Measurements from ENCODE around the gene KDM8. TPM values are rescaled to one million over a fixed set of nuclear protein-coding genes. Genes with fewer than 3 reads are reported as not detected.
"Not testable (repeated sequence)": the region's sequence is repeated elsewhere in the genome, so short reads cannot be mapped to it uniquely, and the experiment has no call there.

Gene KDM8
- total and polyA plus RNA-seq, 2 donors (not counting 1 experiment from before 2014, with no cell fraction given) = 7.5 to 37.4 TPM

- peak overlapping the region in 1 of 2 donors; percentile 25 for H3K27ac ChIP-seq (ENCODE audit: low read length in 2 of 2)
- no peak overlapping the region for H2AFZ ChIP-seq (ENCODE audit: insufficient read depth, low read depth, low read length, poor library complexity, severe bottlenecking)
- H4K20me1 ChIP-seq (ENCODE audit: control insufficient read depth, insufficient read depth, low read length, poor library complexity, severe bottlenecking) = no peaks in the 10 kb centered on the region
- POLR2A ChIA-PET = interaction anchor here (1.1 to 1.8 kb wide), 7 partner anchors 18 to 251 kb away, joined by 3 to 8 read pairs (median 6); no protein-coding TSS in a partner anchor
- Mint-ChIP-seq H3K4me3 (peak overlapping the region; percentile 82), H3K9me3 (ENCODE audit: insufficient read depth) (peaks cover 6% of the 10 kb centered on the region), H3K27me3 (no peaks in the 10 kb centered on the region), H3K27ac (peak overlapping the region; percentile 95), H3K4me1 (peaks cover 62% of the 10 kb centered on the region)
- no peak for TF ChIP-seq EZH2 (IDR thresholded peaks at IDR 0.05; ENCODE audit: borderline replicate concordance, insufficient read depth, low read depth, low read length, poor library complexity, severe bottlenecking)
- DNase-seq = peak; percentile 55
- CTCF ChIA-PET = interaction anchor here (0.7 to 4.1 kb wide), 15 partner anchors 13 to 229 kb away, joined by 3 to 47 read pairs (median 4); no protein-coding TSS in a partner anchor
- H3K79me2 ChIP-seq (ENCODE audit: control insufficient read depth, insufficient read depth, low read length) = peaks cover 4% of the 10 kb centered on the region
- H3K27me3 ChIP-seq (replicated peaks in 1 of 4; ENCODE audit: control extremely low read depth in 1 of 4, control insufficient read depth in 3 of 4, insufficient read depth in 4 of 4, low read length in 3 of 4) = no peaks in the 10 kb centered on the region
- peaks cover 34 to 45% of the 10 kb centered on the region in 2 donors for H3K4me1 ChIP-seq (ENCODE audit: control insufficient read depth in 2 of 2, insufficient read depth in 2 of 2, low read length in 2 of 2)
- peaks cover 0 to 12% (median 4%) of the 10 kb centered on the region in 3 donors for H3K9me3 ChIP-seq (ENCODE audit: control extremely low read depth in 1 of 3, control insufficient read depth in 2 of 3, insufficient read depth in 1 of 3, low read length in 2 of 3)
- ATAC-seq (ENCODE audit: low read depth) = no peak
- intact Hi-C loops (cut with micrococcal nuclease) = loop anchor here (1.0 kb wide), 3 partner anchors 33 to 168 kb away; partner anchors contain the start of gene NSMCE1
- no peak overlapping the region for H3K4me3 ChIP-seq (ENCODE audit: control extremely low read depth in 1 of 5, extremely low read depth in 1 of 5, insufficient read depth in 1 of 5, low read depth in 2 of 5, low read length in 4 of 5)
- no peaks in the 10 kb centered on the region for H3K36me3 ChIP-seq (replicated peaks in 1 of 2; ENCODE audit: control extremely low read depth in 1 of 2, control insufficient read depth in 1 of 2, extremely low read depth in 1 of 2, insufficient read depth in 2 of 2, low read length in 1 of 2)
- WGBS (ENCODE audit: insufficient coverage) = 0% methylated on average over 2 of the region's 3 CpGs
- H3K9ac ChIP-seq (ENCODE audit: low read length) = peak overlapping the region; percentile 10
- peak overlapping the region; percentile 82 for H3K4me2 ChIP-seq (replicated peaks; ENCODE audit: low read depth, low read length, poor library complexity, severe bottlenecking)
Measured at GRCh38 chr16:27199235-27199586, 4.1 kb upstream of the KDM8 start.

GRCh38 chr16:27199736-27200135 is 3.6 kb upstream of the KDM8 start:
- ATAC-seq (ENCODE audit: low read depth) = peak; percentile 12
- Histone ChIP-seq H3K27me3 (replicated peaks in 1 of 4; ENCODE audit: control extremely low read depth in 1 of 4, control insufficient read depth in 3 of 4, insufficient read depth in 4 of 4, low read length in 3 of 4) (no peaks in the 10 kb centered on the region), H3K4me1 (ENCODE audit: control insufficient read depth in 2 of 2, insufficient read depth in 2 of 2, low read length in 2 of 2) (peaks cover 39 to 50% of the 10 kb centered on the region in 2 donors), H4K20me1 (ENCODE audit: control insufficient read depth, insufficient read depth, low read length, poor library complexity, severe bottlenecking) (no peaks in the 10 kb centered on the region), H3K9me3 (ENCODE audit: control extremely low read depth in 1 of 3, control insufficient read depth in 2 of 3, insufficient read depth in 1 of 3, low read length in 2 of 3) (peaks cover 0 to 8% (median 4%) of the 10 kb centered on the region in 3 donors), H3K79me2 (ENCODE audit: control insufficient read depth, insufficient read depth, low read length) (peaks cover 9% of the 10 kb centered on the region), H3K4me3 (ENCODE audit: control extremely low read depth in 1 of 5, extremely low read depth in 1 of 5, insufficient read depth in 1 of 5, low read depth in 2 of 5, low read length in 4 of 5) (peak overlapping the region in 2 of 5 experiments; percentile 15 to 41), H3K9ac (ENCODE audit: low read length) (peak overlapping the region; percentile 39), H3K36me3 (replicated peaks in 1 of 2; ENCODE audit: control extremely low read depth in 1 of 2, control insufficient read depth in 1 of 2, extremely low read depth in 1 of 2, insufficient read depth in 2 of 2, low read length in 1 of 2) (no peaks in the 10 kb centered on the region), H3K27ac (ENCODE audit: low read length in 2 of 2) (peak overlapping the region; percentile 63 to 68), H2AFZ (ENCODE audit: insufficient read depth, low read depth, low read length, poor library complexity, severe bottlenecking) (no peak overlapping the region), H3K4me2 (replicated peaks; ENCODE audit: low read depth, low read length, poor library complexity, severe bottlenecking) (peak overlapping the region; percentile 82)
- peak overlapping the region; percentile 95 for H3K27ac Mint-ChIP-seq
- intact Hi-C loops (cut with micrococcal nuclease) = loop anchor here (1.0 kb wide), 3 partner anchors 33 to 168 kb away; partner anchors contain the start of gene NSMCE1
- DNase-seq = peak; percentile 81
- peaks cover 66% of the 10 kb centered on the region for H3K4me1 Mint-ChIP-seq
- H3K4me3 Mint-ChIP-seq = peak overlapping the region; percentile 82
- POLR2A ChIA-PET = interaction anchor here (1.1 to 1.8 kb wide), 7 partner anchors 18 to 250 kb away, joined by 3 to 8 read pairs (median 6); no protein-coding TSS in a partner anchor
- WGBS (ENCODE audit: insufficient coverage) = no CpG with 5 or more reads among the region's 1 CpG
- peaks cover 3% of the 10 kb centered on the region for H3K9me3 Mint-ChIP-seq (ENCODE audit: insufficient read depth)
- TF ChIP-seq EZH2 (IDR thresholded peaks at IDR 0.05; ENCODE audit: borderline replicate concordance, insufficient read depth, low read depth, low read length, poor library complexity, severe bottlenecking) (no peak), CTCF (IDR thresholded peaks at IDR 0.05) (no peak)
- CTCF ChIA-PET = interaction anchor here (0.8 to 4.1 kb wide), 13 partner anchors 14 to 229 kb away, joined by 3 to 47 read pairs (median 4); no protein-coding TSS in a partner anchor
- H3K27me3 Mint-ChIP-seq = no peaks in the 10 kb centered on the region

- ATAC-seq (ENCODE audit: low read depth); H3K27ac ChIP-seq (ENCODE audit: low read length in 2 of 2); H4K20me1 ChIP-seq (ENCODE audit: control insufficient read depth, insufficient read depth, low read length, poor library complexity, severe bottlenecking); H3K4me3 ChIP-seq (ENCODE audit: control extremely low read depth in 1 of 5, extremely low read depth in 1 of 5, insufficient read depth in 1 of 5, low read depth in 2 of 5, low read length in 4 of 5); H3K27me3 ChIP-seq (replicated peaks in 1 of 4; ENCODE audit: control extremely low read depth in 1 of 4, control insufficient read depth in 3 of 4, insufficient read depth in 4 of 4, low read length in 3 of 4); intact Hi-C loops (cut with micrococcal nuclease); H3K9me3 ChIP-seq (ENCODE audit: control extremely low read depth in 1 of 3, control insufficient read depth in 2 of 3, insufficient read depth in 1 of 3, low read length in 2 of 3); H3K27me3 Mint-ChIP-seq; H3K4me2 ChIP-seq (replicated peaks; ENCODE audit: low read depth, low read length, poor library complexity, severe bottlenecking); H3K9ac ChIP-seq (ENCODE audit: low read length); CTCF ChIA-PET; POLR2A ChIA-PET; H3K9me3 Mint-ChIP-seq (ENCODE audit: insufficient read depth); H2AFZ ChIP-seq (ENCODE audit: insufficient read depth, low read depth, low read length, poor library complexity, severe bottlenecking); DNase-seq; H3K36me3 ChIP-seq (replicated peaks in 1 of 2; ENCODE audit: control extremely low read depth in 1 of 2, control insufficient read depth in 1 of 2, extremely low read depth in 1 of 2, insufficient read depth in 2 of 2, low read length in 1 of 2): not testable (repeated sequence)
- peaks cover 18% of the 10 kb centered on the region for H3K79me2 ChIP-seq (ENCODE audit: control insufficient read depth, insufficient read depth, low read length)
- peak overlapping the region; percentile 52 for H3K4me3 Mint-ChIP-seq
- H3K4me1 ChIP-seq (ENCODE audit: control insufficient read depth in 2 of 2, insufficient read depth in 2 of 2, low read length in 2 of 2) = peaks cover 51 to 62% of the 10 kb centered on the region in 2 donors
- H3K27ac Mint-ChIP-seq = peak overlapping the region; percentile 95
- H3K4me1 Mint-ChIP-seq = peaks cover 74% of the 10 kb centered on the region
- no CpG with 5 or more reads among the region's 3 CpGs for WGBS (ENCODE audit: insufficient coverage)
Measured at GRCh38 chr16:27200914-27201313, 2.4 kb upstream of the KDM8 start.
